HG03066 (cell line): Measurements from ENCODE around the gene RNPEPL1.

Experiments used
- ATAC-seq: cut with Tn5 transposase; IDR thresholded peaks from one replicate; pipeline ENCODE4 v1.9.1; 2021; ENCODE audit warnings: low read depth; ENCODE audit not compliant: unreplicated experiment

Gene RNPEPL1

DNA sequence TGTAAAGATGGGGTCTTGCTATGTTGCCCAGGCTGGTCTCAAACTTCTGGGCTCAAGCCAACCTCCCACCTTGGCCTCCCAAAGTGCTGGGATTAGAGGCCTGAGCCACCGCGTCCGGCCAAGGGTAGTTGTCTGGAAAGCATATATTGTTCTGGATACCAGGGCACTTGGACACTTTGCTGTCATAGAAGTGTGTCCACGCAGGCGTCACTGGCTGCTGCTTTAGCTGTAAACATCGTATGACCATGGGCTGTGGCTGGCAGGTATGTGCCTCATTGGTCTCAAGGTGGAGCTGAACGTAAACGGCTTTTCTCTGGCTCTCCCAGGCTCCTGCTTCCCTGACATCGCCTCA, 53.8 kb downstream of the RNPEPL1 start:
- no peak for ATAC-seq

DNA sequence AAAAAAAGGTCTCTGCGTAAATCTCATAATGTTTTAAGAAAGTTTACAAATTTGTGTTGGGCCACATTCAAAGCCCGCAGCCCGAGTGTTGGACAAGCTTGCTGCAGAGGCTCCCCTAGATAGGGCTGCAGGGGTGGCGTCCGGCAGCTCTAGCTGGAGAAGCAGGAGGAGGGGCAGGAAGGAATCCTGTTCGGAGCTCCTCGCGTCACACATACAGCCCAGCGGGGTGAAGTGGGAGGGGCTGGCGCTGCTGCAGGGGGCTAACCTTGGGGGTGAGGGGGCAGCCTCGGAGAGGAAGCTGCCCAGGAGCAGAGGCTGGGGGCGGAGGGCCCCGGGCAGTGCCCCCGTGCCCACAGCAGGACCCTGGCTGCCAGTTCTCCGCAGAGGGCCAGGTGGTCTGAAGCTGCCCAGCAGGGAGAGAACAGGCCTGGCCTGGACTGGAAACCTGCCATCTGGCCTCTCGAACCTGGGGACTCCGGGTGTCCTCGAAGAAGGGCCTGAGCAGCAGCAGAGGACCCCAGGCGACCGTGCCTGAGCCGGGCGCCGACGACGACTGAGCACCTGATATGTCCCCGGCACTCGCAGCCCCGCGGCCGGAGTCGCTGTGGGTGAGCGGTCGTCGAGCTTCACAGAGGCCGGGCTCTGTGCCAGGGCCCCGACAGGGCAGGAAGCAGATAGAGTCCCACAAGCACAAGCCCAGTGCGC, 54.4 kb downstream of the RNPEPL1 start:
- ATAC-seq = no peak

DNA sequence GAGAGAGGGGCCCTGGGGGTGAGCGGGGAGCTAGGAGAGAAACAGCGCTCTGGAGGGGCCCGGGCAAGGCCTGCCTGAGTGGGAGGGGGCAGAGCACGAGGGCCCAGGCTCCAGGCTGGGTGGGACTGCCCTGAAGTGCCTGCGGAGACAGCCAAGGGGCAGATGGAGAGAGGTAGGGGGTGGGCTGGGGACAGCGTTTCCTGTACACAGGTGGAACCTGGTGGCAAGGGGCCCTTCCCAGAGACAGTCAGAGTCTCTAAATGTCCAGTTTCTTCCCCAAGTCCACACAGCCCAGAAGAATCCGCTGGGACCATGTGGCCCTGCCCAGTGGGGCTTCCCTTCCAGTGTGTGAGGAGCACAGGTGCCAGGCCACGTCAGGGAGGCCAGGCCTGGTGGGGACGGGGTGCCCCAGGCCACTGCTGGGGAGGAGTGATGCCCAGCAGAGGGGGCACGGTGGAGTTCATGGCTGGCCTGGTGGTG, 55.3 kb downstream of the RNPEPL1 start:
- ATAC-seq = no peak

DNA sequence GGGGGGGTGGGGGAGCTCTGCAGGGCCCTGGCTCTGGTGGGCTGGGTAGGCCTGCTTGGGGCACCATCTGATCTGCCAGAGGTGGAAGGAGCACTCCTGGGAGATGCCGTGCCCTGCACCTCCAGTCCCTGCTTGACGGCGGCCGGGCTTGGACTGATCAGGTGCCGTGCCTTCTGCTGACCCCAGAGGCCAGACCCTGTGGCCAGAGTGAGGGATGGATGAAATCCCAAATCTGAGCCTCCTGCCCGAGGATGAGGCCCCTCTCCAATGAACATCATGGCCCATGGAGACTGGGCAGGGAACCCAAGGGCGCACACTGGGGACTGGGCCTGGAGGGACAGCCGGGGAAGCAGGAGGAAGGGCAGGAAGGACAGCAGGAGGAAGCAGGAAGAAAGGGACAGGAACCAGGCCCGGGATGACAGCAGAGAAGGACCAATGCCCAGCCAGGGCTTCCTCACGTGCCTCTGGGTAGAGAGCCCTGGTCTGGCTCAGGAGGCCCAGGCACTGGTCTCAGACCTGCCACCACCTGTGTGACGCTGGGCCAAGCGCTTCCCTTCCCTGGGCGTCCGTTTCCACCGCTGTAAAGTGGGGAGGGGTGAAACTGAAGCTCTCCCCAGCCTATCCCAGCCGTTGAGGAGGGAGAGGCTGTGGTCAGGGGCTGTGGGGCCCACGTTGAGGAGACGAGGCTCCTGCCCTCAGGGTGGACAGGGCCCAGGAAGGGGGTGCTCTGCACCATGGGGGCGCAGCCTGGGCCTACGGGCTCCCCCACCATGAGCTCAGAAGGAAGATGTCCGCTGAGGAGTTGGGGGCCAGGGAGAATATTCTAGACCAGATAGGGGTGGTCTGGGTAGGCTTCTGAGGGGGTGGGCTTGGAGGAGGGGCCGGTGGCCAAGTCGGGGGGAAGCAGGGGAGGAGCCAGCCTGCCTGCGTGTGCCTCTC, 56.0 kb downstream of the RNPEPL1 start:
- ATAC-seq = no peak

DNA sequence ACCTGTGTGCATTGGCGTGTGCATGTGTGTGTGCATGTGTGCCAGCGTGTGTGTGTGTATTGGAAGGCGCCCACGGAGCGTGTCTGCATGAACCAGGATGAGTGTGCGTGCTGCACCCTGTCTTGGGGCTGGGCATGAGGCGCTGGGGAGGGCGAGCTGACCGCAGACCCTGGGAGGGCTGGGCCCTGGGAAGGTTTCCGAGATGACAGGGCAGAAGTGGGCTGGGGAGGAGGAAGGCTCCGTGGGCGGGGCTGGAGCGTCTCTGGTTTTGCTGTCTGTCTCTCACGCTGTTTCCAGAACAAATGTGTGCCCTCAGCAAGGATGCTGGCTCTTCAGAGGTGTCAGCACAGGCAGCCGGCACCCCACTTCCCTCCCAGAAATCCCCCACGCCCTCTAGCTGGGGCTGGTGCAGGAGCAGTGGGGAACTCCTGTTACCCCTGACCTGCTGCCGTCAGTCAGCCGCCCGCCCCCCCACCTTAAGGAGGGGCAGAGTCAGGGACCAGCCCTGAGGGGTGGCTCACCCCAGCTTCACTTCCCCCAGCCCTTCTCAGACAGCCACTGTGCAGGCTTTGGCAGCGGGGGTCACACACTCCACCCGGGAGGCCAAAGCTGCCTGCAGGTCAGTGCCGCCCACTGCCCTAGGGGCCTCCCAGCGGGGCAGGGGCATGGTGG, 56.8 kb downstream of the RNPEPL1 start, which contains the start of gene GPR35:
TSS of gene GPR35 (plus strand) at position 531 of the 672 bp plus-strand sequence. CDS start 4,473 bp downstream, outside the sequence.
- no peak for ATAC-seq

DNA sequence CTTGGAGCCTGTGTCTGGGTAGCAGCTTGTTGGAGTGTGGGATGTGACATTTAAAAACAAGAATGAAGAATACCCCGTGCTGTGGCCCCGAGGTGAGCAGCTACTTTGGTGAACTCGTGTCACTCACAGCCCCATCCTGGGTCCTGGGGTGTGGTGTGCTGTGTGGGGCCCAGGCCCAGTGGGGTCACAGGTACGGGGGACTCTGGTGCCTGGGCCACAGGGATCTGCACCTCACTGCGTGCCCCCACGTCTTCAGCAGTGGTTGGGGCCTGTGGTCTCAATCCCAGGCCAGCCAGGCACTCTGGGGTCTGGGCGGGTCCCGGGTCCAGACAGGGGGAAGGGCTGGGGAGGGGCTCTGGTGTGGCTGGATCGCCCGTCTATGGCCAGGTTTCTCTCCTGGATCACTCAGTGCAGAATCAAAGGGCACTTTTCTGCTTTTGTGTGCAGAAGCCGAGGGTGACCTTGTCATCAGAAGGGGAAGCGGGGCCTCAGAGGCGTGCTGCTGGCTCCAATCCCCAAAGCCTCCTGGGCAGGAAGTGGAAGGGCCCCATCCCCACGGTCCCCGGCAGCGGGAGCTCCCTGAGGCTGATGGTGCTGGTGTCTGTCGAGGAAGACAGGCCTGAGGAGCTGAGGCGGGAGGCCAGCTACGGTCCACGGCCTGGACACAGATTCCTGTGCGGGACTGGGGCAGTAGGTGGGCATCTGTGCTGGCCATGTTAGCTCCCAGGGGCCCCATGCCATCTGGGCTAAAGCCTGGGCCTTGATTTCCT, 58.4 kb downstream of the RNPEPL1 start:
- no peak for ATAC-seq

DNA sequence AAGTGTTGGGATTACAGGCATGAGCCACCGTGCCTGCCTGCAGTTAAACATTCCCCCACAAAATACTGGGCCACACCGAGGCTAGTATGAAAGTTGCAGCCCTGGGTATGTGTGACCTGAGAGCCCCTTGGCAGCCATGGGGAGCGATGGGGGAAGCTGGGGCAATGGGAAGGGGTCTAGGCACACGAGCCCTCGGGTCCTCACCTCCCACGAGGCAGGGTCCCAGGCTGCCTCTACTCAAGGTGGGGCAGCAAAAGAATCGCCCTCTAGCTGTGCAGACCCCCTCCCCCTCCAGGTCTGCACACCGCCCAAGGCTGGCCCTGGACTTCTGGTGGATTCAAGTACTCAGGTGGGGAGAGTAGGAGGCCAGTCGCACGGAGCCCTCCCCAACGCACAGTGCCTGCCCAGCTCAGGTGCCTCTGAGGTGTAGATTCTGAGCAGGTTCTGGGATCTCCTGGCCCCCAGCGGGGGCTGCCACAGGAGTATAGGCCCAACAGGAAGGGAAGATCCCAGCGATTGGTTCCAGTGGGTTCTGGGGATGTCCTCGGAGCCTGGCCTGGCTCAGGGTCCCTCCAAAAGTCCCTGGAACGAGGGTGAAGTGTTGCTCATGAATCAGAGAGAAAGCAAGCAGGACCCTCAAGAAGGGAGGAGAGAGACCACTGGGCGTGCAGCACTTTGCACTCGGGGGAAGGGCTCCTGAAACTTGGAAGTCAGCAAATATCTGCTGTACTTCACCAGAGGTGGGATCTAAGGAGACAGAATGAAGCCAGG, 59.6 kb downstream of the RNPEPL1 start:
- ATAC-seq = no peak

DNA sequence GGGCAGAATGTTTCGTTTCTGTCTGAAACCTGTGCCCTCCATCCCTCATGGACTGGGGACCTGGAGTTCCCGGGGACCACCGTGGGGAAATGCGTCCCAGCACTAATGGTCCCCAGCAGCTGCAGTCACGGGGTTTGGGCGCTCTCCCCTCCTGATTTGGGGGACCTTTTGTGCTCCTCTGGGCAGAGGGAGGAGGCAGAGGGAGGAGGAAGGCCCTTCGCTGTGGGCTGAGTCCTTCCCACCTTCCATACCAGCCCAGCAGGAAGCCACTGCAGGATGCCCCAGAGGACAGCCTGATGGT, 60.2 kb downstream of the RNPEPL1 start:
- ATAC-seq = no peak

DNA sequence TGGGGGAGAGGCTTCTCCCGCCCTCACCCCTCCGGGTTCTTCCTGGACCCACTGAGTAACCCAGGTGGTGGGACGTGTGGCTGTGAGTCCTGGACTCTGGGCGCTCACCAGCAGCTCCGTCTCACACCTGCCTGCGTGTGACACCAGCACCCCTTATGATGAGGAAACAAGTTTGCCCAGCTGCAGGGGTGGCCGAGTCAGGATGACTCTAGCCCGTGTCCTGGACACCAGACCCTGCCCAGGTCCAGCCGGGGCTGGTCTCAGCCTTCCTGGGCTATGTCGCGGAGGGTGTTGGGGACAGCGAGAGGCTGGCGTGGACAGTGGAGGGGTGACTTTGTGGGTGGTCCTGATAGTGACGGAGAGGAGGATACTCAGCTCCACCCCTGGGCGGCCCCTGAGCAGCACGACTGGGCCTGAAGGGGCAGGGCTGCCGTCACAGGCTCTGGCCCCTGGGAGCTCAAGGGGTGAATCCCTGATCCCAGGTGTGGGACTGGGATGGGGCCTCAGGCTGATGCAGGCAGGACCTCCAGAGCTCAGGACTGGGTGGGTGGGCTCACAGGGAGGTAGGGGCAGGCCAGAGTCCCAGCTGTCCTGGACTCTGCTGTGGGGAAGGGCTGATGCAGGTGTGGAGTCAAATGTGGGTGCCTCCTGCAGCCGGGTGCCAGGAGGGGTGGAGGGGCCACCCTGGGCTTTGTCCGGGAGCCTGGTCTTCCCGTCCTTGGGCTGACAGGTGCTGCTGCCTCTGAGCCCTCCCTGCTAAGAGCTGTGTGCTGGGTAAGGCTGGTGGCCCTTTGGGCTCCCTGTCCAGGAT, 60.7 kb downstream of the RNPEPL1 start:
- ATAC-seq = no peak

DNA sequence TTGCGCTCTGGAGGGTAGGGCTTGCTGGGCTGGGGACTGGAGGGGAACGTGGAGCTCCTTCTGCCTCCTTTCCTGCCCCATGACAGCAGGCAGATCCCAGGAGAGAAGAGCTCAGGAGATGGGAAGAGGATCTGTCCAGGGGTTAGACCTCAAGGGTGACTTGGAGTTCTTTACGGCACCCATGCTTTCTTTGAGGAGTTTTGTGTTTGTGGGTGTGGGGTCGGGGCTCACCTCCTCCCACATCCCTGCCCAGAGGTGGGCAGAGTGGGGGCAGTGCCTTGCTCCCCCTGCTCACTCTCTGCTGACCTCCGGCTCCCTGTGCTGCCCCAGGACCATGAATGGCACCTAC, 61.3 kb downstream of the RNPEPL1 start:
- no peak for ATAC-seq

DNA sequence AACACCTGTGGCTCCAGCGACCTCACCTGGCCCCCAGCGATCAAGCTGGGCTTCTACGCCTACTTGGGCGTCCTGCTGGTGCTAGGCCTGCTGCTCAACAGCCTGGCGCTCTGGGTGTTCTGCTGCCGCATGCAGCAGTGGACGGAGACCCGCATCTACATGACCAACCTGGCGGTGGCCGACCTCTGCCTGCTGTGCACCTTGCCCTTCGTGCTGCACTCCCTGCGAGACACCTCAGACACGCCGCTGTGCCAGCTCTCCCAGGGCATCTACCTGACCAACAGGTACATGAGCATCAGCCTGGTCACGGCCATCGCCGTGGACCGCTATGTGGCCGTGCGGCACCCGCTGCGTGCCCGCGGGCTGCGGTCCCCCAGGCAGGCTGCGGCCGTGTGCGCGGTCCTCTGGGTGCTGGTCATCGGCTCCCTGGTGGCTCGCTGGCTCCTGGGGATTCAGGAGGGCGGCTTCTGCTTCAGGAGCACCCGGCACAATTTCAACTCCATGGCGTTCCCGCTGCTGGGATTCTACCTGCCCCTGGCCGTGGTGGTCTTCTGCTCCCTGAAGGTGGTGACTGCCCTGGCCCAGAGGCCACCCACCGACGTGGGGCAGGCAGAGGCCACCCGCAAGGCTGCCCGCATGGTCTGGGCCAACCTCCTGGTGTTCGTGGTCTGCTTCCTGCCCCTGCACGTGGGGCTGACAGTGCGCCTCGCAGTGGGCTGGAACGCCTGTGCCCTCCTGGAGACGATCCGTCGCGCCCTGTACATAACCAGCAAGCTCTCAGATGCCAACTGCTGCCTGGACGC, 61.9 kb downstream of the RNPEPL1 start:
- ATAC-seq = no peak
